HEK293 (cell line): ENCODE results near the gene TIMP4.

Experiments
- CTCF ChIA-PET: fragments of 350-600 bp; formaldehyde crosslinking; extraction: SDS; loops from one replicate; lab custom pipeline; 2021; ENCODE audit warnings: antibody characterized with exemption; lab: Yijun Ruan, JAX
- POLR2A ChIA-PET: fragments of 300-600 bp; formaldehyde crosslinking; extraction: SDS; loops from one replicate; lab custom pipeline; 2020; ENCODE audit warnings: antibody characterized with exemption, inconsistent platforms; lab: Yijun Ruan, JAX
- H3K27ac ChIP-seq: fragments of 200-500 bp; sonication (Bioruptor generic); 2 replicates; pipeline ENCODE4 v1.5.1; 2014; ENCODE audit warnings: low read depth, low read length, control low read depth, inconsistent platforms; ENCODE audit errors: extremely low read depth
- H3K36me3 ChIP-seq, 2 experiments: fragments of 200-500 bp in 1 of 2; sonication (Bioruptor generic) in 1 of 2; 1 replicate in 1 of 2; 2 replicates in 1 of 2; pipeline ENCODE4 v1.5.1; 2014 to 2017; ENCODE audit warnings: inconsistent platforms in 2 of 2, low read length in 2 of 2; ENCODE audit not compliant: control insufficient read depth in 2 of 2, insufficient read depth in 1 of 2
- H3K4me1 ChIP-seq: fragments of 200-500 bp; sonication (Bioruptor generic); 2 replicates; pipeline ENCODE4 v1.5.1; 2014; ENCODE audit warnings: mild to moderate bottlenecking, low read length, inconsistent platforms; ENCODE audit not compliant: control insufficient read depth, insufficient read depth
- H3K4me3 ChIP-seq: 2 replicates; pipeline ENCODE4 v1.5.1; 2011; ENCODE audit warnings: low read depth, mild to moderate bottlenecking, control low read depth, low read length, moderate library complexity
- H3K9me3 ChIP-seq: fragments of 200-500 bp; sonication (Bioruptor generic); 2 replicates; pipeline ENCODE4 v1.5.1; 2014; ENCODE audit warnings: low read depth, low read length, inconsistent platforms; ENCODE audit not compliant: control insufficient read depth, insufficient read depth
- IKZF3 ChIP-seq: fragments of 450-650 bp; IDR thresholded peaks from 2 replicates; pipeline ENCODE4 v1.5.0; 2018; ENCODE audit warnings: missing biosample characterization, mild to moderate bottlenecking, missing genetic modification characterization, moderate library complexity
- SCRT2 ChIP-seq: fragments of 450-650 bp; formaldehyde crosslinking; IDR thresholded peaks from 2 replicates; pipeline ENCODE4 v1.5.1; 2016; ENCODE audit warnings: missing biosample characterization, missing genetic modification characterization
- ZBTB1 ChIP-seq: fragments of 450-650 bp; formaldehyde crosslinking; IDR thresholded peaks from 2 replicates; pipeline ENCODE4 v1.5.1; 2016; ENCODE audit warnings: missing biosample characterization, missing genetic modification characterization
- ZBTB10 ChIP-seq: fragments of 450-650 bp; formaldehyde crosslinking; IDR thresholded peaks from 2 replicates; pipeline ENCODE4 v1.5.1; 2016; ENCODE audit warnings: missing biosample characterization, missing genetic modification characterization
- ZBTB17 ChIP-seq: fragments of 450-650 bp; formaldehyde crosslinking; IDR thresholded peaks from 2 replicates; pipeline ENCODE4 v1.5.1; 2016; ENCODE audit warnings: missing biosample characterization, missing genetic modification characterization
- ZBTB8A ChIP-seq: fragments of 450-650 bp; formaldehyde crosslinking; IDR thresholded peaks from 2 replicates; pipeline ENCODE4 v1.5.1; 2016; ENCODE audit warnings: missing biosample characterization, missing genetic modification characterization
- ZIC2 ChIP-seq: fragments of 450-650 bp; formaldehyde crosslinking; IDR thresholded peaks from 2 replicates; pipeline ENCODE4 v1.5.1; 2016; ENCODE audit warnings: missing biosample characterization, missing genetic modification characterization
- ZNF174 ChIP-seq: fragments of 450-650 bp; formaldehyde crosslinking; IDR thresholded peaks from 2 replicates; pipeline ENCODE4 v1.5.0; 2017; ENCODE audit warnings: missing biosample characterization, mild to moderate bottlenecking, missing genetic modification characterization
- ZNF354C ChIP-seq: fragments of 450-650 bp; formaldehyde crosslinking; IDR thresholded peaks from 2 replicates; pipeline ENCODE4 v1.5.1; 2016; ENCODE audit warnings: missing biosample characterization, missing genetic modification characterization, low read depth, borderline replicate concordance
- ZNF510 ChIP-seq: fragments of 450-650 bp; formaldehyde crosslinking; IDR thresholded peaks from 2 replicates; pipeline ENCODE4 v1.5.1; 2018; ENCODE audit warnings: mild to moderate bottlenecking, missing genetic modification characterization, missing biosample characterization; ENCODE audit not compliant: insufficient replicate concordance
- ZNF600 ChIP-seq: fragments of 450-650 bp; formaldehyde crosslinking; IDR thresholded peaks from 2 replicates; pipeline ENCODE4 v1.5.1; 2016; ENCODE audit warnings: missing biosample characterization, missing genetic modification characterization
- ZNF624 ChIP-seq: fragments of 450-650 bp; formaldehyde crosslinking; IDR thresholded peaks from 2 replicates; pipeline ENCODE4 v1.5.1; 2017; ENCODE audit warnings: missing biosample characterization, missing genetic modification characterization
- ZNF629 ChIP-seq: fragments of 450-650 bp; formaldehyde crosslinking; IDR thresholded peaks from 2 replicates; pipeline ENCODE4 v1.5.1; 2017; ENCODE audit warnings: missing biosample characterization, missing genetic modification characterization
- ZNF660 ChIP-seq: fragments of 450-650 bp; IDR thresholded peaks from 2 replicates; pipeline ENCODE4 v1.5.1; 2018; ENCODE audit warnings: missing biosample characterization, mild to moderate bottlenecking, missing genetic modification characterization
- ZNF768 ChIP-seq: fragments of 450-650 bp; formaldehyde crosslinking; IDR thresholded peaks from 2 replicates; pipeline ENCODE4 v1.5.1; 2018; ENCODE audit warnings: missing biosample characterization, mild to moderate bottlenecking, missing genetic modification characterization
- ZNF792 ChIP-seq: fragments of 450-650 bp; formaldehyde crosslinking; IDR thresholded peaks from 2 replicates; pipeline ENCODE4 v1.5.1; 2016; ENCODE audit warnings: missing biosample characterization, missing genetic modification characterization
- ZSCAN16 ChIP-seq: fragments of 450-650 bp; formaldehyde crosslinking; IDR thresholded peaks from 2 replicates; pipeline ENCODE4 v1.5.1; 2016; ENCODE audit warnings: missing biosample characterization, missing genetic modification characterization
- TF ChIP-seq, protein P1 (sequence below): fragments of 450-650 bp; formaldehyde crosslinking; IDR thresholded peaks from 2 replicates; pipeline ENCODE4 v1.5.0; 2017; ENCODE audit warnings: missing biosample characterization, missing genetic modification characterization, borderline replicate concordance
- TF ChIP-seq, protein P2 (sequence below): fragments of 450-650 bp; formaldehyde crosslinking; IDR thresholded peaks from 2 replicates; pipeline ENCODE4 v1.5.1; 2017; ENCODE audit warnings: missing biosample characterization, missing genetic modification characterization

The TIMP4 gene

DNA sequence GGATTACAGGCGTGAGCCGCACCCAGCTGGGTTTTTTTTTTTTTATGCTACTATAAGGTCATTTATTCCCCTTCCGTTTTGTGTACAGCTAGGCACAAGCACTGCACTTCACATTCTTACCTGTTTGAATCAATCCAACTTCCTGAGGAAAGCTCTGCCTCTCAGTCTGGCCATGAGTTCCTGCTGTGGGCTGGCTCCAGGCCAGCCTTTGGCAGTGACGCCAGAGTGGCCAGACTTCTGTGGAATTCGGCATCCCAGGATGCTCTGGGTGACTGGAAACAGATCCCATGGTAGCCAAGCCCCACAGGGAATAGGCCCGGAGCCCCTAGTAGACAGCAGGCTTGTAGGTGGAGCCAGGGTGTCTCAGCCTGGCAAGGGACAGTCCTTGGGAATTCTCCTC lies 21.5 kb upstream of the TIMP4 start:
- ChIA-PET CTCF (interaction anchor here (1.2 to 6.9 kb wide), 3 partner anchors 15 to 300 kb away, joined by 3 to 72 read pairs (median 14); no protein-coding TSS in a partner anchor), POLR2A (interaction anchor here (0.6 to 1.1 kb wide), 4 partner anchors 38 to 961 kb away, joined by 3 read pairs; partner anchors contain the start of gene PPARG)
- peak; percentile 32; the same call in 1 of the 2 replicates for TF ChIP-seq ZNF629 (tag by site-specific recombination)
- TF ChIP-seq SCRT2 (tag by site-specific recombination), result peak; percentile 75
- TF ChIP-seq ZNF600 (tag by site-specific recombination), result 0 out of 2 replicates have a peak, but pooled peaks have one; percentile 18
- TF ChIP-seq ZNF660 (tag by site-specific recombination), result peak; percentile 79
- TF ChIP-seq, protein P1, sequence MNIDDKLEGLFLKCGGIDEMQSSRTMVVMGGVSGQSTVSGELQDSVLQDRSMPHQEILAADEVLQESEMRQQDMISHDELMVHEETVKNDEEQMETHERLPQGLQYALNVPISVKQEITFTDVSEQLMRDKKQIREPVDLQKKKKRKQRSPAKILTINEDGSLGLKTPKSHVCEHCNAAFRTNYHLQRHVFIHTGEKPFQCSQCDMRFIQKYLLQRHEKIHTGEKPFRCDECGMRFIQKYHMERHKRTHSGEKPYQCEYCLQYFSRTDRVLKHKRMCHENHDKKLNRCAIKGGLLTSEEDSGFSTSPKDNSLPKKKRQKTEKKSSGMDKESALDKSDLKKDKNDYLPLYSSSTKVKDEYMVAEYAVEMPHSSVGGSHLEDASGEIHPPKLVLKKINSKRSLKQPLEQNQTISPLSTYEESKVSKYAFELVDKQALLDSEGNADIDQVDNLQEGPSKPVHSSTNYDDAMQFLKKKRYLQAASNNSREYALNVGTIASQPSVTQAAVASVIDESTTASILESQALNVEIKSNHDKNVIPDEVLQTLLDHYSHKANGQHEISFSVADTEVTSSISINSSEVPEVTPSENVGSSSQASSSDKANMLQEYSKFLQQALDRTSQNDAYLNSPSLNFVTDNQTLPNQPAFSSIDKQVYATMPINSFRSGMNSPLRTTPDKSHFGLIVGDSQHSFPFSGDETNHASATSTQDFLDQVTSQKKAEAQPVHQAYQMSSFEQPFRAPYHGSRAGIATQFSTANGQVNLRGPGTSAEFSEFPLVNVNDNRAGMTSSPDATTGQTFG (tag by site-specific recombination), result no peak
- 0 out of 2 replicates have a peak, but pooled peaks have one; percentile 32 for TF ChIP-seq ZBTB17 (tag by site-specific recombination)
- peak; percentile 75 for TF ChIP-seq ZIC2 (tag by site-specific recombination)
- TF ChIP-seq ZNF792 (tag by site-specific recombination), result no peak
- Histone ChIP-seq H3K9me3 (no peaks in the 10 kb centered on the region), H3K27ac (no peak overlapping the region), H3K4me3 (no peak overlapping the region), H3K4me1 (no peaks in the 10 kb centered on the region; the same call in 1 of the 2 replicates), H3K36me3 (no peaks in the 10 kb centered on the region)

DNA sequence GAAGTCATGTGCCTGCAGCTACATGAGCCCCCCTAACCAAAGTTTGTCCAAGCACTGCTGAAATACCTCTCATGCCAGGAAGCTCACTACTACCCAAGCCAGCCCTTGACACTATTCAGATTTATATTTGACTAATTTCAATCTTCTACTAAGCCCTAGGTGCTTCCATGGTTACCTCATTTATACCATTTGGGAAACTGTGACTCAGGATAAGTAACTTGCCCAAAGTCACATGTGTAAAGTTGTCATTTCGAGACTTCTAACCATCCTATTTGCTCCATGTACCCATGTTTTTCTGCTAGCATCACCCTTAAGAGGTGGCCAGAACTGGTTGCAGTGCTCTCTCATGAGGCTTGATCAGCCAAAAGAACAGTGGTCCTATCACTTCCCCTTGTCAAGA lies 20.7 kb upstream of the TIMP4 start:
- no peak overlapping the region for H3K27ac ChIP-seq
- CTCF ChIA-PET, result interaction anchor here (1.1 to 6.9 kb wide), 3 partner anchors 43 to 301 kb away, joined by 3 to 72 read pairs (median 14); no protein-coding TSS in a partner anchor
- H3K9me3 ChIP-seq, result no peaks in the 10 kb centered on the region
- H3K4me3 ChIP-seq, result no peak overlapping the region
- POLR2A ChIA-PET, result interaction anchor here (0.7 to 1.1 kb wide), 3 partner anchors 37 to 960 kb away, joined by 3 to 4 read pairs (median 3); partner anchors contain the start of gene TSEN2
- TF ChIP-seq ZNF624, result no peak
- no peak for TF ChIP-seq ZNF354C (tag by site-specific recombination)
- TF ChIP-seq ZBTB1, result no peak
- no peak for TF ChIP-seq ZNF174 (tag by site-specific recombination)
- TF ChIP-seq ZNF768 (tag by site-specific recombination), result no peak
- no peak for TF ChIP-seq IKZF3
- no peak for TF ChIP-seq ZBTB10 (tag by site-specific recombination)
- TF ChIP-seq ZNF510, result no peak
- TF ChIP-seq ZSCAN16 (tag by site-specific recombination), result no peak
- TF ChIP-seq, protein P2, sequence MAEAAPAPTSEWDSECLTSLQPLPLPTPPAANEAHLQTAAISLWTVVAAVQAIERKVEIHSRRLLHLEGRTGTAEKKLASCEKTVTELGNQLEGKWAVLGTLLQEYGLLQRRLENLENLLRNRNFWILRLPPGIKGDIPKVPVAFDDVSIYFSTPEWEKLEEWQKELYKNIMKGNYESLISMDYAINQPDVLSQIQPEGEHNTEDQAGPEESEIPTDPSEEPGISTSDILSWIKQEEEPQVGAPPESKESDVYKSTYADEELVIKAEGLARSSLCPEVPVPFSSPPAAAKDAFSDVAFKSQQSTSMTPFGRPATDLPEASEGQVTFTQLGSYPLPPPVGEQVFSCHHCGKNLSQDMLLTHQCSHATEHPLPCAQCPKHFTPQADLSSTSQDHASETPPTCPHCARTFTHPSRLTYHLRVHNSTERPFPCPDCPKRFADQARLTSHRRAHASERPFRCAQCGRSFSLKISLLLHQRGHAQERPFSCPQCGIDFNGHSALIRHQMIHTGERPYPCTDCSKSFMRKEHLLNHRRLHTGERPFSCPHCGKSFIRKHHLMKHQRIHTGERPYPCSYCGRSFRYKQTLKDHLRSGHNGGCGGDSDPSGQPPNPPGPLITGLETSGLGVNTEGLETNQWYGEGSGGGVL (tag by site-specific recombination), result no peak
- no peak for TF ChIP-seq ZBTB8A
- TF ChIP-seq, all 188 proteins: peak for 0
- H3K36me3 ChIP-seq, result no peaks in the 10 kb centered on the region
- H3K4me1 ChIP-seq, result no peaks in the 10 kb centered on the region; the same call in 1 of the 2 replicates
